ENCODE data around the gene SEPTIN1. TPM values are rescaled to one million over a fixed set of nuclear protein-coding genes. Genes with fewer than 3 reads are reported as not detected.
A peak's percentile ranks its signal among the peaks of the same experiment; 100 is the strongest.

Gene SEPTIN1
- total and polyA plus RNA-seq, 2 of the 13 experiments (the other 11 are each of a cell fraction or from before 2014, with no cell fraction given) = 0.18 to 0.67 TPM

- TF ChIP-seq THAP9 (CRISPR knock-in tag; IDR thresholded peaks at IDR 0.05; ENCODE audit: borderline replicate concordance) (no peak), THAP11 (CRISPR knock-in tag; IDR thresholded peaks at IDR 0.05) (no peak; the same call in 1 of the 2 replicates), SOX6 (IDR thresholded peaks at IDR 0.05) (no peak), SOX6 (CRISPR knock-in tag; IDR thresholded peaks at IDR 0.05) (peak; percentile 27), HMG20A (CRISPR knock-in tag; IDR thresholded peaks at IDR 0.05; ENCODE audit: borderline replicate concordance) (no peak; the same call in 1 of the 2 replicates), KDM1A (CRISPR knock-in tag; IDR thresholded peaks at IDR 0.05) (0 out of 2 replicates have a peak, but pooled peaks have one; percentile 25), ARID3A (IDR thresholded peaks at IDR 0.05; ENCODE audit: low read depth, low read length) (peak; percentile 35; the same call in 1 of the 2 replicates), ZNF652 (CRISPR knock-in tag; IDR thresholded peaks at IDR 0.05; ENCODE audit: borderline replicate concordance, low read depth) (peak; percentile 79; the same call in 1 of the 2 replicates), ZNF788 (CRISPR knock-in tag; IDR thresholded peaks at IDR 0.05; ENCODE audit: borderline replicate concordance) (peak; percentile 66; the same call in 1 of the 2 replicates), ZKSCAN8 (CRISPR knock-in tag; IDR thresholded peaks at IDR 0.05; ENCODE audit: borderline replicate concordance) (no peak), SMAD3 (CRISPR knock-in tag; IDR thresholded peaks at IDR 0.05) (peak; percentile 92), CREBL2 (CRISPR knock-in tag; IDR thresholded peaks at IDR 0.05; ENCODE audit: borderline replicate concordance) (no peak), EHMT2 (IDR thresholded peaks at IDR 0.05; ENCODE audit: borderline replicate concordance, low read depth, low read length) (no peak), NFYB (CRISPR knock-in tag; IDR thresholded peaks at IDR 0.05) (no peak; the same call in 1 of the 2 replicates), HNRNPH1 (optimal IDR thresholded peaks at IDR 0.05; ENCODE audit: low read depth, low read length) (no peak), SOX5 (CRISPR knock-in tag; IDR thresholded peaks at IDR 0.05; ENCODE audit: borderline replicate concordance) (peak; percentile 44; the same call in 1 of the 2 replicates), ZFP62 (CRISPR knock-in tag; IDR thresholded peaks at IDR 0.05) (no peak), FOXP4 (CRISPR knock-in tag; IDR thresholded peaks at IDR 0.05) (peak; percentile 61), ZNF367 (CRISPR knock-in tag; IDR thresholded peaks at IDR 0.05; ENCODE audit: borderline replicate concordance) (no peak), SMARCE1 (IDR thresholded peaks at IDR 0.05; ENCODE audit: borderline replicate concordance) (no peak), ZNF616 (CRISPR knock-in tag; IDR thresholded peaks at IDR 0.05; ENCODE audit: low read depth) (no peak), TCF12 (IDR thresholded peaks at IDR 0.05) (no peak), TCF12 (CRISPR knock-in tag; IDR thresholded peaks at IDR 0.05) (no peak), CEBPG (CRISPR knock-in tag; IDR thresholded peaks at IDR 0.05) (peak; percentile 60)
These were observed 46.5 kb downstream of the SEPTIN1 start (continued) for GRCh38 chr16:30335598-30336474.
